ENCODE data around the gene LHB.

LHB gene

DNA sequence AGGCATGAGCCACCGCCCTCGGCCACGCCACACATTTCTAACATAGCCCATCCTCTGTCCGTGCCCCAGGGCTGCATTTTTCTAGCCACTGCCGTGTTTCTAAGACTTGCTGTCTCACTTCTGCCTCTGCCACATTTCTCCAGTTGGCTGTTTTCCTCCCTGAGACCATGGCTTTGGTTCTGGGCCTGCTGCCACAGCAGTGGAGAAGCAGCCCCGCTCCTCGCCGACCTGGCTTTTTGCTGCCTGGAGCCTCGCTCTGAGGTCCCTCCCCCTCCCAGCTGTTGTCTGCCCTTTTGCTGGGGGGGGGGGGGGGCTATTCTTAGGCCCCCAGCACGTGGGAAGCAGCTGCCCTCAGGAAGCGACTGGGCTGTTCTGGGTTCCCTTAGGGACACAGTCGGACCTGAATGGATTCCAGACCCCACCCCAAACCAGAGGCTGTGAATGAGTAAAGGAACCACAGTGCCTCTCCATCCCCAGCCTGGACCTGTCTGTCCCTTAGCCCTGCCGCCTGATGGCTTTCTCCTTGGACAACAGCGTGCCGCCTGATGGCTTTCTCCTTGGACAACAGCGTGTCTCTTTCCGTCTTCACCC is 27.1 kb downstream of the LHB start:
- CTCF ChIA-PET = no interaction called here
- no peak for DNase-seq (ENCODE audit: low spot score)
- TF ChIP-seq, protein P1, sequence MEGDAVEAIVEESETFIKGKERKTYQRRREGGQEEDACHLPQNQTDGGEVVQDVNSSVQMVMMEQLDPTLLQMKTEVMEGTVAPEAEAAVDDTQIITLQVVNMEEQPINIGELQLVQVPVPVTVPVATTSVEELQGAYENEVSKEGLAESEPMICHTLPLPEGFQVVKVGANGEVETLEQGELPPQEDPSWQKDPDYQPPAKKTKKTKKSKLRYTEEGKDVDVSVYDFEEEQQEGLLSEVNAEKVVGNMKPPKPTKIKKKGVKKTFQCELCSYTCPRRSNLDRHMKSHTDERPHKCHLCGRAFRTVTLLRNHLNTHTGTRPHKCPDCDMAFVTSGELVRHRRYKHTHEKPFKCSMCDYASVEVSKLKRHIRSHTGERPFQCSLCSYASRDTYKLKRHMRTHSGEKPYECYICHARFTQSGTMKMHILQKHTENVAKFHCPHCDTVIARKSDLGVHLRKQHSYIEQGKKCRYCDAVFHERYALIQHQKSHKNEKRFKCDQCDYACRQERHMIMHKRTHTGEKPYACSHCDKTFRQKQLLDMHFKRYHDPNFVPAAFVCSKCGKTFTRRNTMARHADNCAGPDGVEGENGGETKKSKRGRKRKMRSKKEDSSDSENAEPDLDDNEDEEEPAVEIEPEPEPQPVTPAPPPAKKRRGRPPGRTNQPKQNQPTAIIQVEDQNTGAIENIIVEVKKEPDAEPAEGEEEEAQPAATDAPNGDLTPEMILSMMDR (conservative IDR thresholded peaks at IDR 0.05; ENCODE audit: low read depth) = no peak
- H3K27ac ChIP-seq = peak overlapping the region; percentile 31
- POLR2A ChIA-PET (ENCODE audit: low non-redundant PET) = no interaction called here

DNA sequence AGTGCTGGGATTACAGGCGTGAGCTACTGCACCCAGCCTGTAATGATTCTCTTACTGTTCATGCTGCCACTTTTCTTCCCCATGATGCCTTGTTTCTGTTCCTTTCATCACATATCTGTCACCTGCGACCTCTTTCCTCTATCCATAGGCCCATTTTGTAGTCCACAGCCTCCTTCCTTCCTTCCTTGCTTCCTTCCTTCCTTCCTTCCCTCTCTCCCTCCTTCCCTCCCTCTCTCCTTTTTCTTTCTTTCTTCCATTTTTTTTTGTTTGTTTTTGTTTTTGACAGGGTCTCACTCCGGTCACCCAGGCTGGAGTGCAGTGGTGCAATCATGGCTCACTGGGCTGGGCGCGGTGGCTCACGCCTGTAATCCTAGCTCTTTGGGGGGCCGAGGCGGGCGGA is 28.0 kb downstream of the LHB start:
- peak overlapping the region; percentile 31; the same call in 1 of the 2 replicates for H3K27ac ChIP-seq
- no peak for DNase-seq (ENCODE audit: low spot score)
- CTCF ChIA-PET = interaction anchor here (0.6 kb wide), 2 partner anchors 20 to 25 kb away, joined by 3 to 4 read pairs; no protein-coding TSS in a partner anchor
- TF ChIP-seq, protein P1 (conservative IDR thresholded peaks at IDR 0.05; ENCODE audit: low read depth) = no peak
- POLR2A ChIA-PET (ENCODE audit: low non-redundant PET) = no interaction called here

DNA sequence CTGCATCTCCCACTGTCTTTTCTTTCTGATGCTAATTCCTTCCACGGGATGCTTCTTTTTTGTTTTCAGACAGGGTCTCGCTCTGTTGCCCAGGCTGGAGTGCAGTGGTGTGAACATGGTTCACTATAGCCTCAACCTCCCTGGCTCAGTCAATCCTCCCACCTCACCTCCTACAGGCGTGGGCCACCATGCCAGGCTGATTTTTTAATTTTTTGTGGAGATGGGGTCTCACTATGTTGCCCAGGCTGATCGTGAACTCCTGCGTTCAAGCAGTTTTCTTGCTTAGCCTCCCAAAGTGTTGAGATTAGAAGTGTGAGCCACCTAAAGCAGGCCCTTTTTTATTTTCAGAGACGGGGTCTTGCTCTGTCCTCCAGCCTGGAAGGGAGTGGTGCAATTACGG is 28.6 kb downstream of the LHB start:
- H3K27ac ChIP-seq = peak overlapping the region; percentile 31; the same call in 1 of the 2 replicates
- CTCF ChIA-PET = interaction anchor here (0.6 to 1.9 kb wide), 3 partner anchors 9 to 200 kb away, joined by 4 to 6 read pairs (median 4); no protein-coding TSS in a partner anchor
- TF ChIP-seq, protein P1 (conservative IDR thresholded peaks at IDR 0.05; ENCODE audit: low read depth) = no peak
- no peak for DNase-seq (ENCODE audit: low spot score)
- POLR2A ChIA-PET (ENCODE audit: low non-redundant PET) = no interaction called here

DNA sequence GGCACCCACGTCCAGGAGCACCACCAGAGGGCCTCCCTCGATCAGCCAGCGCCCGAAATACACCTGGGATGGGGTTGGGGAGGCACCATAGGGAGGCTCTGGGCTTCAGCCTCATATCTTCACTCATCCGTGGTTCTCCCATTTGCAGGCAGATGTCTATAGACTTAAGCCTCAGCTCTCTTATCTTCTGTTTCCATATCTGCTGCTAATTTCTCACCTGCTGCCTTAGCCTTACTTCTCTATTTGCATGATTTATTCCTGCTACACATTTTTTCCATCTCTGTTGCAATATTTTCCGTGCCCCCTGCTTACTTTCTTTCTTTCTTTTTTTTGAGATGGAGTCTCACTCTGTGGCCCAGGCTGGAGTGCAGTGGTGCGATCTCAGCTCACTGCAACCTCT is 29.6 kb downstream of the LHB start:
- CTCF ChIA-PET = interaction anchor here (0.6 to 1.9 kb wide), 2 partner anchors 8 to 15 kb away, joined by 4 read pairs; no protein-coding TSS in a partner anchor
- no peak for DNase-seq (ENCODE audit: low spot score)
- POLR2A ChIA-PET (ENCODE audit: low non-redundant PET) = no interaction called here
- H3K27ac ChIP-seq = peak overlapping the region; percentile 33
- TF ChIP-seq, protein P1 (conservative IDR thresholded peaks at IDR 0.05; ENCODE audit: low read depth) = no peak

DNA sequence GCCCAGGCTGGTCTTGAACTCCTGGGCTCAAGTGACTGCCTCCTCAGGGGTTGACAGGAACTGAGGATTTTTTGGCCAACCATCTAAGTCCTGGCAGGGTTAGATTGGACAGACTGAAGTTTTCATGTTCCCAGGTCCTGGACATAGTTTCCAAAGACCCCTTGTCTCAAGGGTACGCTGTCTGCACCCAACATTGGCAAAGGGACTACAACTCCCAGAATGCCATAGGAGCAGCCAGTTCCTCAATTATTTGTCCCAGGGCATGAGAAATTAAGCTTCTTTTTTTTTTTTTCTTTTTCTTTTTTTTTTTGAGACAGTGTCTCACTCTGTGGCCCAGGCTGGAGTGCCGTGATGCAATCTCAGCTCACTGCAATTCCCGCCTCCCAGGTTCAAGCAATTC is 30.7 kb downstream of the LHB start:
- POLR2A ChIA-PET (ENCODE audit: low non-redundant PET) = interaction anchor here (0.6 kb wide), 1 partner anchor 12 kb away, joined by 3 read pairs; no protein-coding TSS in a partner anchor
- no peak for DNase-seq (ENCODE audit: low spot score)
- H3K27ac ChIP-seq = peak overlapping the region; percentile 33
- CTCF ChIA-PET = no interaction called here
- TF ChIP-seq, protein P1 (conservative IDR thresholded peaks at IDR 0.05; ENCODE audit: low read depth) = no peak

DNA sequence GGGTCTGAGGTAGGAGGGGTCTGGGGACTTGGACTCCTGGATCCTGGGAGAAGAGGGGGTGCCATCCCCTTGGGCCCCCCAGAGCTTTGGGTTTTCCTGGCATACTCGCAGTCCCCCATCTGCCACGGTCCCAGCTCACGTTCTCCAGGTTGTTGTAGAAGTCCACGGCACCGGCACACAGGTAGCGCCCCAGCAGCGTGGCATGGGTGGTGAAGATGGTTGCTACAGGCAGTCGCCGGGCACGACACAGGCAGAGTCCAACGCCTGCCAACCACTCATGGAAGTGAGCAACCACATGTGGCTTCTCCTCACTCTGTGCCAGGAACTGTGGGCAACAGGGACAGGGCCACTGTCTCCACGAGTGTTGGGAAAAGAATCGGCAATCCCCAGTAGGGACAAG is 31.2 kb downstream of the LHB start:
- TF ChIP-seq, protein P1 (conservative IDR thresholded peaks at IDR 0.05; ENCODE audit: low read depth) = no peak

More for the DNA sequence above, 31.2 kb downstream of the LHB start:
- POLR2A ChIA-PET (ENCODE audit: low non-redundant PET) = interaction anchor here (0.6 kb wide), 1 partner anchor 12 kb away, joined by 3 read pairs; no protein-coding TSS in a partner anchor
- peak overlapping the region; percentile 21 for H3K27ac ChIP-seq
- no peak for DNase-seq (ENCODE audit: low spot score)
- CTCF ChIA-PET = no interaction called here
